ENCODE results near the gene FADS2.

Gene FADS2

GRCh38 chr11:61827571-61828378 lies at the start of gene FADS2:
Gene FADS2, plus strand, starts transcription at chr11:61828300. Its CDS starts 91 bp downstream, at chr11:61828391.
- peak; percentile 96 for DNase-seq

GRCh38 chr11:61778357-61778886 lies 49.7 kb upstream of the FADS2 start:
- no peak for DNase-seq

- no peak for DNase-seq
Observed at GRCh38 chr11:61778920-61779650, 49.0 kb upstream of the FADS2 start.

GRCh38 chr11:61779666-61780525 lies 48.2 kb upstream of the FADS2 start:
- DNase-seq, result no peak

- DNase-seq, result no peak
Observed at GRCh38 chr11:61780581-61781162, 47.4 kb upstream of the FADS2 start.

GRCh38 chr11:61781585-61781984 lies 46.5 kb upstream of the FADS2 start:
- no peak for DNase-seq

- no peak for DNase-seq
Observed at GRCh38 chr11:61782299-61782698, 45.8 kb upstream of the FADS2 start.

GRCh38 chr11:61782841-61783240 lies 45.3 kb upstream of the FADS2 start:
- DNase-seq, result no peak

GRCh38 chr11:61783717-61784505 lies 44.2 kb upstream of the FADS2 start:
- peak; percentile 63 for DNase-seq

GRCh38 chr11:61784506-61784805 lies 43.6 kb upstream of the FADS2 start:
- no peak for DNase-seq

- DNase-seq, result no peak
Observed at GRCh38 chr11:61785837-61786402, 42.2 kb upstream of the FADS2 start.

- DNase-seq, result peak; percentile 51
Observed at GRCh38 chr11:61787928-61788491, 40.1 kb upstream of the FADS2 start.

- DNase-seq, result peak; percentile 85
Observed at GRCh38 chr11:61791737-61792309, 36.3 kb upstream of the FADS2 start.

GRCh38 chr11:61792310-61793082 lies 35.6 kb upstream of the FADS2 start, which contains the start of the genes FEN1 and TMEM258:
Gene FEN1, plus strand, starts transcription at chr11:61792911. Its CDS starts 2,451 bp downstream, at chr11:61795362.
Gene TMEM258, minus strand, starts transcription at chr11:61792599. Its CDS starts 41 bp downstream, at chr11:61792558.
- peak; percentile 91 for DNase-seq

GRCh38 chr11:61793083-61793828 lies 34.8 kb upstream of the FADS2 start:
- DNase-seq, result no peak

GRCh38 chr11:61793829-61794204 lies 34.3 kb upstream of the FADS2 start:
- DNase-seq, result no peak

- DNase-seq, result no peak
Observed at GRCh38 chr11:61794579-61794978, 33.5 kb upstream of the FADS2 start.

GRCh38 chr11:61795459-61795858 lies 32.6 kb upstream of the FADS2 start:
- no peak for DNase-seq
